ENCODE data around the gene KRTAP5-2. TPM values are rescaled to one million over a fixed set of nuclear protein-coding genes. Genes with fewer than 3 reads are reported as not detected.

Gene KRTAP5-2
- total RNA-seq, 1 experiment from 2014 or later, result not detected

GRCh38 chr11:1554981-1555712 lies 42.9 kb downstream of the KRTAP5-2 start:
- Histone ChIP-seq H3K18ac (ENCODE audit: insufficient read length, low read depth, low read length) (no peak overlapping the region), H2BK12ac (ENCODE audit: insufficient read length, low read depth, low read length) (no peak overlapping the region), H2AFZ (ENCODE audit: low read length) (no peak overlapping the region), H2BK15ac (ENCODE audit: low read depth, low read length) (no peak overlapping the region), H3K9me3 (ENCODE audit: control insufficient read depth, low read depth, low read length) (no peaks in the 10 kb centered on the region), H2BK120ac (ENCODE audit: low read depth, low read length, poor library complexity, severe bottlenecking) (no peak overlapping the region), H3K4me2 (ENCODE audit: insufficient read depth, insufficient read length, low read length) (no peak overlapping the region), H2BK20ac (ENCODE audit: low read depth, low read length, poor library complexity, severe bottlenecking) (no peak overlapping the region), H3K27me3 (ENCODE audit: insufficient read depth, low read length) (peaks cover 8% of the 10 kb centered on the region; the same call in 1 of the 2 replicates), H2AK5ac (ENCODE audit: insufficient read length, low read length) (no peak overlapping the region), H3K79me1 (ENCODE audit: insufficient read depth, low read depth, low read length, poor library complexity, severe bottlenecking) (no peaks in the 10 kb centered on the region), H3T11ph (ENCODE audit: low read length) (no peak overlapping the region), H3K79me2 (ENCODE audit: insufficient read depth, low read length) (no peaks in the 10 kb centered on the region), H3K9ac (ENCODE audit: extremely low read depth, insufficient read length, low read length) (no peak overlapping the region), H3K56ac (ENCODE audit: insufficient read length, low read depth, low read length) (no peak overlapping the region), H4K8ac (replicated peaks; ENCODE audit: insufficient read length, low read depth, low read length) (no peak overlapping the region), H3K14ac (ENCODE audit: insufficient read depth, low read length) (no peak overlapping the region), H4K20me1 (ENCODE audit: control insufficient read depth, insufficient read depth, insufficient read length) (no peaks in the 10 kb centered on the region), H4K91ac (ENCODE audit: insufficient read length, low read depth, low read length) (no peak overlapping the region), H2BK5ac (ENCODE audit: insufficient read length, low read length) (no peak overlapping the region), H3K23ac (ENCODE audit: insufficient read length, low read depth, low read length) (no peak overlapping the region), H3K27ac (ENCODE audit: insufficient read length, low read depth, low read length) (no peak overlapping the region), H3K4me1 (ENCODE audit: insufficient read depth, low read length) (peaks cover 2% of the 10 kb centered on the region; the same call in 1 of the 2 replicates), H3K23me2 (ENCODE audit: insufficient read length, low read depth, low read length, poor library complexity, severe bottlenecking) (no peaks in the 10 kb centered on the region), H4K5ac (ENCODE audit: insufficient read length, low read depth, low read length) (no peak overlapping the region), H3K4ac (ENCODE audit: low read depth, low read length) (no peak overlapping the region)
- WGBS (ENCODE audit: extremely low coverage, insufficient read length, low lambda C conversion rate), result no CpG with 5 or more reads among the region's 13 CpGs
- H3K4me3 Mint-ChIP-seq, result no peak overlapping the region
- peaks cover 26 to 44% of the 10 kb centered on the region in 2 experiments for H3K4me1 Mint-ChIP-seq
- peak; percentile 38 for DNase-seq
- no peak overlapping the region for H3K27ac Mint-ChIP-seq
- peaks cover 39% of the 10 kb centered on the region for H3K27me3 Mint-ChIP-seq (ENCODE audit: low read depth)
- H3K9me3 Mint-ChIP-seq, result no peaks in the 10 kb centered on the region
- peaks cover 0 to 1% (median 0%) of the 10 kb centered on the region in 3 experiments; a peak in 1 of 7 replicates for H3K36me3 Mint-ChIP-seq (ENCODE audit: insufficient read depth in 1 of 3, low read depth in 3 of 3)
- no peak for TF ChIP-seq CTCF (conservative IDR thresholded peaks at IDR 0.05)

All from H9 (cell line).